H1 (cell line): Measurements from ENCODE around the gene POU6F2. TPM values are rescaled to one million over a fixed set of nuclear protein-coding genes. Genes with fewer than 3 reads are reported as not detected.

Experiments
- CTCF ChIA-PET: fragments of 300-600 bp; sonication (Branson Sonifier 250); formaldehyde crosslinking; loops from one replicate; lab custom pipeline; 2021; ENCODE audit not compliant: partially characterized antibody; lab: Charles Lee
- POLR2A ChIA-PET: fragments of 300-600 bp; sonication (Branson Sonifier 250); formaldehyde crosslinking; loops from one replicate; lab custom pipeline; 2021; ENCODE audit warnings: inconsistent platforms; ENCODE audit not compliant: partially characterized antibody; lab: Charles Lee
- DNase-seq, 2 experiments: peaks; one replicate each; pipeline versions ENCODE4 v3.0.0 to v3.0.0-alpha.2; 2010 to 2022; ENCODE audit warnings: low spot score in 2 of 2, low read depth in 1 of 2, mixed read lengths in 1 of 2
- FAIRE-seq: peaks from 2 replicates; lab custom pipeline; 2011; peaks lifted over from hg19 to GRCh38; lab: Jason Lieb, UNC
- H2AFZ ChIP-seq: 2 replicates; pipeline ENCODE4 v1.8.1; 2012; ENCODE audit warnings: low read length, inconsistent platforms
- H2AK5ac ChIP-seq: 2 replicates; pipeline ENCODE4 v1.6.1; 2013; ENCODE audit warnings: low read depth, low read length
- H2BK120ac ChIP-seq: replicated peaks from 2 replicates; pipeline ENCODE3; 2013; ENCODE audit warnings: low read depth, low read length, inconsistent platforms
- H2BK12ac ChIP-seq: 2 replicates; pipeline ENCODE4 v1.6.1; 2013; ENCODE audit warnings: low read depth, low read length
- H2BK15ac ChIP-seq: 2 replicates; pipeline ENCODE4 v1.6.1; 2013; ENCODE audit warnings: low read length
- H2BK20ac ChIP-seq: 2 replicates; pipeline ENCODE4 v1.6.1; 2013; ENCODE audit warnings: low read length
- H2BK5ac ChIP-seq: 2 replicates; pipeline ENCODE4 v1.6.1; 2013; ENCODE audit warnings: low read depth, low read length
- H3K14ac ChIP-seq: 2 replicates; pipeline ENCODE4 v1.6.1; 2013; ENCODE audit warnings: inconsistent platforms; ENCODE audit not compliant: insufficient read length
- H3K18ac ChIP-seq: 2 replicates; pipeline ENCODE4 v1.6.1; 2013; ENCODE audit warnings: low read length; ENCODE audit errors: extremely low read depth
- H3K23ac ChIP-seq: 2 replicates; pipeline ENCODE4 v1.6.1; 2013; ENCODE audit warnings: inconsistent platforms; ENCODE audit not compliant: insufficient read length
- H3K23me2 ChIP-seq: 2 replicates; pipeline ENCODE4 v1.6.1; 2013; ENCODE audit warnings: low read depth, low read length
- H3K27ac ChIP-seq: 2 replicates; pipeline ENCODE4 v1.6.1; 2011; ENCODE audit warnings: low read depth, low read length, inconsistent platforms
- H3K27me3 ChIP-seq, 4 experiments: replicated peaks in 1 of 4; 1 replicate in 1 of 4; 2 replicates in 3 of 4; pipeline versions ENCODE4 v1.6.1 to v1.8.1; 2011 to 2013; ENCODE audit warnings: low read length in 3 of 4, mild to moderate bottlenecking in 3 of 4, inconsistent platforms in 2 of 4, mixed read lengths in 2 of 4, moderate library complexity in 1 of 4; ENCODE audit not compliant: control insufficient read depth in 3 of 4, insufficient read depth in 3 of 4; ENCODE audit errors: extremely low read depth in 1 of 4
- H3K36me3 ChIP-seq, 4 experiments: 2 replicates each; pipeline versions ENCODE4 v1.6.1 to v1.8.1; 2011 to 2013; ENCODE audit warnings: mild to moderate bottlenecking in 4 of 4, low read length in 3 of 4, moderate library complexity in 2 of 4, control low read depth in 1 of 4, inconsistent platforms in 1 of 4; ENCODE audit not compliant: insufficient read depth in 4 of 4, control insufficient read depth in 2 of 4
- H3K4ac ChIP-seq: replicated peaks from 2 replicates; pipeline ENCODE3; 2013; ENCODE audit warnings: low read length, low read depth, mixed read lengths, inconsistent platforms; ENCODE audit not compliant: insufficient read length
- H3K4me1 ChIP-seq, 4 experiments: replicated peaks in 1 of 4; 1 replicate in 1 of 4; 2 replicates in 3 of 4; pipeline versions ENCODE4 v1.6.1 to v1.8.1; 2011 to 2013; ENCODE audit warnings: low read length in 3 of 4, inconsistent platforms in 2 of 4, mixed read lengths in 1 of 4; ENCODE audit not compliant: insufficient read depth in 4 of 4, control insufficient read depth in 3 of 4
- H3K4me2 ChIP-seq, 2 experiments: 2 replicates each; pipeline versions ENCODE4 v1.6.1 to v1.8.1; 2011 to 2013; ENCODE audit warnings: low read depth in 2 of 2, low read length in 2 of 2, control low read depth in 1 of 2, inconsistent platforms in 1 of 2, mild to moderate bottlenecking in 1 of 2; ENCODE audit not compliant: insufficient read depth in 1 of 2
- H3K4me3 ChIP-seq, 4 experiments: fragments of 200-600, 300-600 bp in 1 of 4; sonication (generic), shearing (Covaris generic), sonication (Bioruptor Twin) in 1 of 4; 2 replicates each; pipeline versions ENCODE4 v1.5.1 to v1.8.1; 2011 to 2016; ENCODE audit warnings: low read length in 4 of 4, low read depth in 3 of 4, control low read depth in 2 of 4, inconsistent platforms in 2 of 4, mild to moderate bottlenecking in 2 of 4, mixed read lengths in 1 of 4, moderate library complexity in 1 of 4; ENCODE audit not compliant: insufficient read depth in 2 of 4; ENCODE audit errors: extremely low read depth in 1 of 4
- H3K56ac ChIP-seq: replicated peaks from 2 replicates; pipeline ENCODE3; 2013; ENCODE audit warnings: low read depth, mild to moderate bottlenecking, mixed read lengths, low read length, inconsistent platforms; ENCODE audit not compliant: insufficient read length
- H3K79me1 ChIP-seq: 2 replicates; pipeline ENCODE4 v1.6.1; 2013; ENCODE audit warnings: low read depth, low read length, control low read depth
- H3K79me2 ChIP-seq, 2 experiments: 2 replicates each; pipeline versions ENCODE4 v1.6.1 to v1.8.1; 2012 to 2013; ENCODE audit warnings: low read length in 2 of 2, mild to moderate bottlenecking in 2 of 2, inconsistent platforms in 1 of 2; ENCODE audit not compliant: insufficient read depth in 2 of 2, control insufficient read depth in 1 of 2
- H3K9ac ChIP-seq, 4 experiments: replicated peaks in 1 of 4; 1 replicate in 1 of 4; 2 replicates in 3 of 4; pipeline versions ENCODE4 v1.6.1 to v1.8.1; 2011 to 2013; ENCODE audit warnings: low read depth in 3 of 4, low read length in 3 of 4, control low read depth in 2 of 4, mild to moderate bottlenecking in 2 of 4, moderate library complexity in 2 of 4, inconsistent platforms in 1 of 4; ENCODE audit errors: extremely low read depth in 1 of 4
- H3K9me3 ChIP-seq, 2 experiments: 2 replicates each; pipeline versions ENCODE4 v1.6.1 to v1.8.1; 2012 to 2013; ENCODE audit warnings: mild to moderate bottlenecking in 2 of 2, moderate library complexity in 2 of 2, control low read depth in 1 of 2, inconsistent platforms in 1 of 2, low read depth in 1 of 2, low read length in 1 of 2, mixed read lengths in 1 of 2; ENCODE audit not compliant: insufficient read depth in 2 of 2
- H4K20me1 ChIP-seq, 2 experiments: replicated peaks in 1 of 2; 2 replicates each; pipeline versions ENCODE3 to v1.8.1; 2011 to 2013; ENCODE audit warnings: inconsistent platforms in 2 of 2, low read length in 2 of 2, mild to moderate bottlenecking in 1 of 2; ENCODE audit not compliant: insufficient read depth in 2 of 2, control insufficient read depth in 1 of 2
- H4K5ac ChIP-seq: 2 replicates; pipeline ENCODE4 v1.6.1; 2013; ENCODE audit warnings: low read length, low read depth, mixed read lengths, inconsistent platforms; ENCODE audit not compliant: insufficient read length
- H4K8ac ChIP-seq: 2 replicates; pipeline ENCODE4 v1.8.0; 2013; ENCODE audit warnings: mild to moderate bottlenecking, moderate library complexity, low read length, inconsistent platforms; ENCODE audit not compliant: insufficient read depth; ENCODE audit errors: extremely low read depth
- H4K91ac ChIP-seq: replicated peaks from 2 replicates; pipeline ENCODE3; 2013; ENCODE audit warnings: low read length, mixed read lengths, inconsistent platforms; ENCODE audit not compliant: insufficient read length
- E2F6 ChIP-seq: IDR thresholded peaks from 2 replicates; pipeline ENCODE4 v1.6.1; 2012; ENCODE audit warnings: inconsistent platforms
- KDM5A ChIP-seq: fragments of 200-600 bp; IDR thresholded peaks from 2 replicates; pipeline ENCODE4 v1.7.1; 2012; ENCODE audit warnings: mild to moderate bottlenecking, low read length, inconsistent platforms, mixed read lengths
- RFX5 ChIP-seq: IDR thresholded peaks from 2 replicates; pipeline ENCODE4 v1.6.1; 2011; ENCODE audit warnings: low read depth, low read length, improper control_type of control experiment, borderline replicate concordance
- SAP30 ChIP-seq: fragments of 300-600 bp; sonication (generic); IDR thresholded peaks from 2 replicates; pipeline ENCODE4 v1.7.1; 2012; ENCODE audit warnings: low read length, moderate library complexity, mild to moderate bottlenecking, inconsistent platforms; ENCODE audit not compliant: insufficient read depth, insufficient replicate concordance
- SIRT6 ChIP-seq: IDR thresholded peaks from one replicate; pipeline ENCODE4 v1.7.1; 2012; ENCODE audit warnings: low read length, inconsistent platforms
- TBP ChIP-seq: IDR thresholded peaks from 2 replicates; pipeline ENCODE4 v1.6.1; 2011; ENCODE audit warnings: low read depth, low read length, improper control_type of control experiment
- WGBS, 2 experiments: shearing (Covaris generic) in 1 of 2; methylation state at CpG; one replicate each; pipeline versions ENCODE4 v1.1.6 to v1.1.7; 2013 to 2015; ENCODE audit warnings: low lambda C conversion rate in 2 of 2, mixed read lengths in 2 of 2, inconsistent platforms in 1 of 2, low coverage in 1 of 2, missing lambda C conversion rate in 1 of 2; ENCODE audit not compliant: insufficient replicate concordance in 2 of 2, insufficient coverage in 1 of 2, insufficient read length in 1 of 2; ENCODE audit errors: extremely low coverage in 1 of 2, missing lambda C conversion rate in 1 of 2; 5-methylcytosine and 5-hydroxymethylcytosine counted together
- polyA plus RNA-seq, 7 experiments: library from polyadenylated mRNA; depleted of rRNA in 3 of 7; stranded (reverse) in 5 of 7; unstranded in 2 of 7; fragments of >200 nt in 5 of 7; fragments of 200-250 nt in 2 of 7; gene quantifications; 1 replicate in 5 of 7; 2 replicates in 1 of 7; 4 replicates in 1 of 7; pipeline versions ENCODE4 v1.2.1 to v1.2.3, GENCODE V29; 2011 to 2013; ENCODE audit warnings: missing spikeins in 2 of 7, mixed read lengths in 2 of 7
- total RNA-seq: library from RNA; stranded (reverse); fragmentation: NEBNext Ultra II Directional; extraction: Animal tissue kit (Norgen Biotek cat#: 25700); gene quantifications from 2 replicates; pipeline ENCODE4 v1.2.1, GENCODE V29; 2021

The POU6F2 gene
- total and polyA plus RNA-seq, 2 of the 8 experiments (the other 6 are each of a cell fraction or from before 2014, with no cell fraction given): 1.1 to 2.0 TPM

- H3K4me3 ChIP-seq: no peak overlapping the region
- H3K79me1 ChIP-seq: no peaks in the 10 kb centered on the region
- no peak overlapping the region for H4K91ac ChIP-seq
- TF ChIP-seq E2F6 (no peak), KDM5A (no peak), SAP30 (no peak), TBP (no peak), RFX5 (no peak), SIRT6 (no peak)
- H3K4me1 ChIP-seq: peaks cover 0 to 5% (median 0%) of the 10 kb centered on the region in 4 experiments; a peak in 2 of 7 replicates
- POLR2A ChIA-PET: no interaction called here
- CTCF ChIA-PET: no interaction called here
- H3K9me3 ChIP-seq: no peaks in the 10 kb centered on the region
- H3K23ac ChIP-seq: no peak overlapping the region
- FAIRE-seq: no peak
- H3K23me2 ChIP-seq: no peaks in the 10 kb centered on the region
- H3K27me3 ChIP-seq: no peaks in the 10 kb centered on the region
- H2AK5ac ChIP-seq: no peak overlapping the region
- H2BK5ac ChIP-seq: no peak overlapping the region
- no peak overlapping the region for H2BK20ac ChIP-seq
- no peak overlapping the region for H3K9ac ChIP-seq
- H3K27ac ChIP-seq: no peak overlapping the region
- H3K36me3 ChIP-seq: no peaks in the 10 kb centered on the region
- H4K8ac ChIP-seq: no peak overlapping the region
- no peak for DNase-seq
- H3K4me2 ChIP-seq: no peak overlapping the region
- no peak overlapping the region for H3K56ac ChIP-seq
- H2BK120ac ChIP-seq: no peak overlapping the region
- H2BK12ac ChIP-seq: no peak overlapping the region
- 100% methylated on average over 2 of the region's 2 CpGs; no CpG with 5 or more reads in 1 of the 2 experiments for WGBS, 2 experiments
- H4K20me1 ChIP-seq: no peaks in the 10 kb centered on the region
- no peak overlapping the region for H2AFZ ChIP-seq
- H3K4ac ChIP-seq: no peak overlapping the region
- H3K79me2 ChIP-seq: no peaks in the 10 kb centered on the region
- H3K18ac ChIP-seq: no peak overlapping the region
- no peak overlapping the region for H2BK15ac ChIP-seq
- no peak overlapping the region for H3K14ac ChIP-seq
- no peak overlapping the region for H4K5ac ChIP-seq
Observed at GRCh38 chr7:39285256-39285655, 307.5 kb downstream of the POU6F2 start.
